Measurements from ENCODE around the gene RAB5A. TPM values are rescaled to one million over a fixed set of nuclear protein-coding genes. Genes with fewer than 3 reads are reported as not detected.
"Not testable (repeated sequence)": the region's sequence is repeated elsewhere in the genome, so short reads cannot be mapped to it uniquely, and the experiment has no call there.

Gene RAB5A
- total RNA-seq, 1 experiment from 2014 or later, result 65.1 TPM

GRCh38 chr3:19950316-19950715 is 3.4 kb downstream of the RAB5A start:
- Histone ChIP-seq H3K4me1 (replicated peaks; ENCODE audit: insufficient read depth) (peaks cover 25% of the 10 kb centered on the region), H3K9me2 (ENCODE audit: insufficient read depth) (no peaks in the 10 kb centered on the region), H3K27me3 (ENCODE audit: insufficient read depth, low read depth) (no peaks in the 10 kb centered on the region), H3K4me3 (peak overlapping the region; percentile 69; the same call in 1 of the 2 replicates), H3K9me3 (ENCODE audit: insufficient read depth, low read depth) (no peaks in the 10 kb centered on the region), H3K27ac (no peak overlapping the region), H3F3A (ENCODE audit: insufficient read depth, low read depth) (peaks cover 21% of the 10 kb centered on the region), H4K20me1 (ENCODE audit: insufficient read depth) (peaks cover 75% of the 10 kb centered on the region), H2AFZ (no peak overlapping the region), H3K79me2 (ENCODE audit: low read depth) (peaks cover 81% of the 10 kb centered on the region), H3K36me3 (ENCODE audit: low read depth) (peaks cover 48% of the 10 kb centered on the region), H3K4me2 (peak overlapping the region; percentile 95; the same call in 1 of the 2 replicates)
- POLR2A ChIA-PET (ENCODE audit: unreplicated experiment), result no interaction called here
- no peak for DNase-seq
- intact Hi-C loops (cut with micrococcal nuclease; ENCODE audit: unreplicated experiment), result no loop called here
- TF ChIP-seq EZH2 (IDR thresholded peaks at IDR 0.05; ENCODE audit: low read depth) (no peak), CTCF (conservative IDR thresholded peaks at IDR 0.05) (no peak)
- CTCF ChIA-PET, result no interaction called here
- no TSS peak for BruUV-seq (replicated peaks)

GRCh38 chr3:19954676-19955075 is 7.8 kb downstream of the RAB5A start:
- Histone ChIP-seq H3K9me2 (ENCODE audit: insufficient read depth) (no peaks in the 10 kb centered on the region), H3K4me2 (no peak overlapping the region), H2AFZ (no peak overlapping the region), H3K9me3 (ENCODE audit: insufficient read depth, low read depth) (no peaks in the 10 kb centered on the region), H3K27ac (no peak overlapping the region), H3K79me2 (ENCODE audit: low read depth) (peaks cover 94% of the 10 kb centered on the region), H3K4me1 (replicated peaks; ENCODE audit: insufficient read depth) (peaks cover 8% of the 10 kb centered on the region), H3K27me3 (ENCODE audit: insufficient read depth, low read depth) (no peaks in the 10 kb centered on the region), H3K4me3 (no peak overlapping the region), H3K36me3 (ENCODE audit: low read depth) (peaks cover 52% of the 10 kb centered on the region), H3F3A (ENCODE audit: insufficient read depth, low read depth) (no peaks in the 10 kb centered on the region; the same call in 1 of the 2 replicates), H4K20me1 (ENCODE audit: insufficient read depth) (peaks cover 93% of the 10 kb centered on the region)
- ChIA-PET CTCF (no interaction called here), POLR2A (ENCODE audit: unreplicated experiment) (no interaction called here)
- TF ChIP-seq EZH2 (IDR thresholded peaks at IDR 0.05; ENCODE audit: low read depth) (no peak), CTCF (conservative IDR thresholded peaks at IDR 0.05) (no peak)
- BruUV-seq (replicated peaks), result no TSS peak
- intact Hi-C loops (cut with micrococcal nuclease; ENCODE audit: unreplicated experiment), result no loop called here
- no peak for DNase-seq

- CTCF ChIA-PET, result interaction anchor here (0.7 kb wide), 1 partner anchor 47 kb away, joined by 5 read pairs; no protein-coding TSS in a partner anchor
- BruUV-seq (replicated peaks); H3K4me1 ChIP-seq (replicated peaks; ENCODE audit: insufficient read depth); H3K9me3 ChIP-seq (ENCODE audit: insufficient read depth, low read depth); POLR2A ChIA-PET (ENCODE audit: unreplicated experiment); H3K4me3 ChIP-seq; H3K9me2 ChIP-seq (ENCODE audit: insufficient read depth); H3F3A ChIP-seq (ENCODE audit: insufficient read depth, low read depth); H3K27me3 ChIP-seq (ENCODE audit: insufficient read depth, low read depth); H3K27ac ChIP-seq; H2AFZ ChIP-seq; DNase-seq; intact Hi-C loops (cut with micrococcal nuclease; ENCODE audit: unreplicated experiment); H3K4me2 ChIP-seq: not testable (repeated sequence)
- H3K79me2 ChIP-seq (ENCODE audit: low read depth), result peaks cover 93% of the 10 kb centered on the region
- H4K20me1 ChIP-seq (ENCODE audit: insufficient read depth), result peaks cover 89% of the 10 kb centered on the region
- H3K36me3 ChIP-seq (ENCODE audit: low read depth), result peaks cover 40% of the 10 kb centered on the region
Observed at GRCh38 chr3:19957354-19957753, 10.5 kb downstream of the RAB5A start.

- no peaks in the 10 kb centered on the region for H3K9me3 ChIP-seq (ENCODE audit: insufficient read depth, low read depth)
- POLR2A ChIA-PET (ENCODE audit: unreplicated experiment), result no interaction called here
- no peaks in the 10 kb centered on the region; the same call in none of the 2 replicates for H3F3A ChIP-seq (ENCODE audit: insufficient read depth, low read depth)
- peaks cover 20% of the 10 kb centered on the region for H3K36me3 ChIP-seq (ENCODE audit: low read depth)
- no peaks in the 10 kb centered on the region for H3K9me2 ChIP-seq (ENCODE audit: insufficient read depth)
- peaks cover 93% of the 10 kb centered on the region for H3K79me2 ChIP-seq (ENCODE audit: low read depth)
- H3K4me3 ChIP-seq, result no peak overlapping the region
- no peak for DNase-seq
- no peak overlapping the region for H2AFZ ChIP-seq
- no peaks in the 10 kb centered on the region for H3K27me3 ChIP-seq (ENCODE audit: insufficient read depth, low read depth)
- no peak overlapping the region for H3K4me2 ChIP-seq
- BruUV-seq (replicated peaks), result no TSS peak
- peaks cover 86% of the 10 kb centered on the region for H4K20me1 ChIP-seq (ENCODE audit: insufficient read depth)
- TF ChIP-seq EZH2 (IDR thresholded peaks at IDR 0.05; ENCODE audit: low read depth) (no peak), CTCF (conservative IDR thresholded peaks at IDR 0.05) (no peak)
- no peak overlapping the region for H3K27ac ChIP-seq
- CTCF ChIA-PET, result no interaction called here
- H3K4me1 ChIP-seq (replicated peaks; ENCODE audit: insufficient read depth), result no peaks in the 10 kb centered on the region
- intact Hi-C loops (cut with micrococcal nuclease; ENCODE audit: unreplicated experiment), result no loop called here
Observed at GRCh38 chr3:19959505-19959904, 12.6 kb downstream of the RAB5A start.
